GM21360 (cell line): ENCODE data around the gene WDR45B.

ENCODE experiments used
- ATAC-seq: cut with Tn5 transposase; IDR thresholded peaks from one replicate; pipeline ENCODE4 v1.9.1; 2021; ENCODE audit warnings: mild to moderate bottlenecking, moderate library complexity; ENCODE audit not compliant: unreplicated experiment

WDR45B gene

DNA sequence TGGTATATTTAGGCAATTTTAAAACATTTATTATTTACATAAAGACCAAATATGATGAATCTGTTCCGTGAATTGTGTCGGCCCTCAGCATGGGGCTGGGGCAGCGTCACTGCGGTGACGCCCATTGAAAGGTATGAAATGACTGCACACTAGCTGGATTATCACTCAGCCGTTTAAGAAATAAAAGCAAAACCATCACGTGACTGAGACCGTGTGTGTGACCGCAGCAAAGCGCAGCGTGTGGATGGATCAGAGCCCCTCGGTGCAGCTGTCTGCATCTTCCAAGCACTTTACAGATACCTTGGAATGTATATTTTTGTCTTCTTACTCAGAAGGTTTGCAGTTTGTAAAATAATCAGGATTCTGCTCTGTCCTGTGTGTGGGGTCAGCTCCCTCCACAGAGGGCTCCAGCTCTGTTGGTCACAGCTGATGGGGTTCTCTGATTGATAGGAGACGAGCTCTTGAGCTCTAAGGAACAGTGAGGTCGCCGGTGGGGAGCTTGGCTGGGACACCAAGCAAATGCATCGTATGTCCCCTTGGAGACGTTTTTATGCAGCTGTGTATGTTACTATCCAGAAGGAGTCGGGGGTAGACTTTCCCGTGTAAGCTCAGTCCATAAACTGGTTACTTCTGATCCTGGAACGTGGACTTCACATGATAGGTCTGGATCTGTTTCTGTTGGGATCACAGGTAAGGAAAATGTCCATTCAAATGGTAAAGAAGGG is 45.1 kb downstream of the WDR45B start:
- ATAC-seq, result no peak

DNA sequence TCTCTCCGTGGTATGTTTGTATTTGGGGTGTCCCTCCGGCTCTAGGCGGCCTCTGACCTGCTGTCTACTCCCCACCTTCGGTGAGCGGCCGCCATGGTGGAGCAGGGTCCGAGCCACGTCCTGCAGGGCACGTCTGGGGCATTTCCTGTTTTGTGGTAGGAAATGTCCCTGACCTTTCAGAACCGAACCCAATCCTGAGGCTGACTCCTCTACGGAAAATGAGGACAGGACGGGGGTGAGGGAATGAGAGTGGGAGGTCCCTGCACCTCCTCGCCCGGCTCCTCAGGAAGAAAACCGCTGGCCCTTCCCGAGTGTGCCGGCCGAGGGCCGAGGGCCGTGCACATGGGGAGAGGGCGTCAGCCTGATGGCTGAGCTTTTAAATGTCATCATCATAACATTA is 45.8 kb downstream of the WDR45B start:
- no peak for ATAC-seq

DNA sequence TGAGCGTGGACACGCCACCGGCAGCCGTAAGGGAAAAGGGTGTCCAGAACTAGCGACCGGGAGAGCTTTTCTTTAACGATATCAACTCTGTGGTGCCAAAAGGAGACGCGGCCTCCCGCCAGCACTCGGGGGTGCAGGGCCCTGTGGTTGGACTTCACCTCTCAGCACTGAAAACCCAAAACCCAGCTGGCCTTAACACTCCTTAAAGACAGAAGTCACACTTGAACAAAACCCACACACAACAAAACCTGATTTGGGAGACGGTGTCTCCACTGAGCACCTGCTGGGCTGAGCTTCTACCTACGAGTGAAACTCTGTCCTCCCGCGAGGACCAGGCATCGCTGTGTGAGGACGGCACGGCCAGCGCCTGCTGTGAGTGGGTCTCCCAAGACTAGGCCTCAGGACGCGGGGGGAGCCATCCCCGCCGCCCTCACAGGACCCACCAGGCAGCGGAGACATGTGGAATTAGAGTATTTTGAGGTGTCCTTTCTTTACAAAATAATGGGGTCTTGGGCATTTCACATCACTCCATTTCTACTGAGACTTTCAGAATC is 46.7 kb downstream of the WDR45B start:
- ATAC-seq, result no peak

DNA sequence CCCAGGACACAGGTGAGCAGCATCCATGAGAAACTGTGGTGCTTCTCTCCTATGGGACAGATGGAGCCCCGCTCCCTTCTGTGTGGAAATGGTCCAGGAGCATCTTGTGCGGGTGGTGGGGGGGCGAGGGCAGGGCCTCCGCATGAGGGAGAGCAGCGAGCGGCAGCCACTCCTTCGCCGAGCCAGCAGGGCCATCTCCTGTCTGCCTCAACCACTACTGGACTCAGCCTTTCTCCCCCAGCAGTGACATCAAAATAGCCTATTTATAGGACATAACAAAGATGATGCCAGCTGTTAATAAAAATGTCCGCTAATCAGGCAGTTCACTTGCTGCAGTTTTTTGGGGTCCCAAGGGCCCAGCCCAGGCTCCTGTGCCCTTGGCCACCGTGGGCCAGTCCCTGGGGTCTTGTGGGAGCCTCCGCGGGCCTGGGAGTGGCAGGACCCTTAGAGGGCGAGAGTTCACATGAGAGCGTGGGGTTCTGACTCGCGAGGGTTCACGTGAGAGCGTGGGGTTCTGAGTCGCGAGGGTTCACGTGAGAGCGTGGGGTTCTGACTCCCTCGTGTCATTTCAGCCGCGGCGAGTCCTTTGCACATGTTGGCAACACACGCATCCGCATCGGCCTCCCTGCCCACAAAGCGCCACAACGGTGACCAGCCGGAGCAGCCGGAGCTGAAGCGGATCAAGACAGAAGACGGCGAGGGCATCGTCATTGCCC is 47.4 kb downstream of the WDR45B start:
- ATAC-seq, result no peak

DNA sequence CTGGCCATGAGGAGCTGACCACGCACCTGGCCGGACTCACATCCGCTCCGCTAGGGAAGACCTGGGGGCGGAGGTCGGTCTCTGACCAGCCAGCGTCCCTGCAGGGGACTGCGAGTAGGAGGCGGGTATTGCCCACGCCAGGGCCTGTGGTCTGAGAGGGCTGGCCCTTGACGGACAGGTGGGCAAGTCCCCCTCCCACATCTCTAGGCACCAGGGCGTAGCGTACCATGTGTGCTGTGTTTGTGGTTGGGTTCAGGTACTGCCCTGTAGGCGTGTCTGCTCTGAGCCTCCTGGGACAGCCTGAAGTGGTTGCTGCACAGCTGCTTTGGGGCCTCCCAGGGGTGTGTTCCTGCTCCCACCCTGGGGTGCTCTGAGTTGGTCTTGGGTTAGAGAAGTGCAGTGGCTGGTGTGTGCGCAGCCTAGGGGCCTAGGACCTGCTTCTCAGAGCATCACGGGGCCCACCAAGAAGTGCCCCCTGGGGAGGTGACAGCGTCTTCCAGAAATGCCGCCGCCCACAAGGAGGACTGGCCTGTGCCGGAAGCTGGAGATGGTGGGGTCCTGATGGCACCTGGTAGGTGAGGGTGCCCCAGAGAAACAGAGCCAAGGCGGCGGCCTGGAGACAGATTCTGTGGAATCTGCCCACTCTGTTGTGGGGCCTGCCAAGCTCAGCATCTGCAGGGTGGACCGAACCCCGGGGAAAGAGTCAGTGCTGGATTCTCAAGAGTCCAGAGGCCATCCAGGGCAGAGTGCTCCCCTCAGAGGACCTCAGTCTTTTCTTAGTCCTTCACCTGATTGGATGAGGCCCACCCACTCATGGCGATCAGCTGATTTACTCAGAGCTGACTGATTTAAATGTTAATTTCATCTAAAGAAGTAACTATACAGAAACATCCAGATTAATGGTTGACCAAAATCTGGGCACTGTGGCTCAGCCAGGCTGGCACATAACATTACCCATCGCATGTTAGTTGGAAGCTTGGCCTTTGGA is 48.3 kb downstream of the WDR45B start:
- no peak for ATAC-seq

DNA sequence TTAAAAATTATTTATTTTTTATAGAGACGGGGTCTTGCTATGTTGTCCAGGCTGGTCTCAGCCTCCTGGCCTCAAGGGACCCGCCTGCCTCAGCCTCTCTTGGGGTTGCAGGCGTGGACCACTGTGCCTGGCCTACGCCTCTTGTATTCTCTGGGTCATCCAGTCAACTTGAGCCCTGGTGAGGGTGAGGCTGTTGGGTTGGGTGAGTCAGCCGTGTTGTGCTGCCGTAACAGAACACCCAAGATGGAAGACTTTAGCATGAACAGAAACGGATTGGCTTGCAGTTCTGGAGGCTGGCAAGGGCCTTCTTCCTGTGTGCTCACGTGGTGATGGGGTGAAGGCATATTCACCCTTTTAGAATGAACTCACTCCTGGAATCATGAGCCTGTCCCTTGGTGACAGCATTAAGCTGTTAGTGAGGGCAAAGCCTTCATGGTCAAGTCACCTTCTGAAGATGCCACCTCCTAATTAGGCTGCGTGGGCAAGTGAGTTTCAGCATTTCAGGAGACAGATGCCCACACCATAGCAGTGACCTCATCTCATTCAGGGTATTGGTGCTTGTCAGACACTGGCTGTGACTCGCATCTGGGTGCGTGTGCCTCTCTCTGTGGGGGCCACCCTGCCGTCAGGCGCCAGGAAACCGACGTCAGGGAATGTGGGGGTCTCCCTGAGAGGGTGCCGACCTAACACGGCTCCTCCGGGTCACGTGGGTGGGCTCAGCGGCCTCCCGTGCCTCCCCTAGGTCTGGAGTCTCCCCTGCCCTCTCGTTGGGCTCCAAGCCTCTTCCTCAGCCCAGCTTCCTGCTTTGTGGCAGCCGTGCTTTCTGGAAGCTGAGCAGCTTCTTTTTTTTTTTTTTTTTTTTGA is 49.8 kb downstream of the WDR45B start:
- ATAC-seq, result no peak

DNA sequence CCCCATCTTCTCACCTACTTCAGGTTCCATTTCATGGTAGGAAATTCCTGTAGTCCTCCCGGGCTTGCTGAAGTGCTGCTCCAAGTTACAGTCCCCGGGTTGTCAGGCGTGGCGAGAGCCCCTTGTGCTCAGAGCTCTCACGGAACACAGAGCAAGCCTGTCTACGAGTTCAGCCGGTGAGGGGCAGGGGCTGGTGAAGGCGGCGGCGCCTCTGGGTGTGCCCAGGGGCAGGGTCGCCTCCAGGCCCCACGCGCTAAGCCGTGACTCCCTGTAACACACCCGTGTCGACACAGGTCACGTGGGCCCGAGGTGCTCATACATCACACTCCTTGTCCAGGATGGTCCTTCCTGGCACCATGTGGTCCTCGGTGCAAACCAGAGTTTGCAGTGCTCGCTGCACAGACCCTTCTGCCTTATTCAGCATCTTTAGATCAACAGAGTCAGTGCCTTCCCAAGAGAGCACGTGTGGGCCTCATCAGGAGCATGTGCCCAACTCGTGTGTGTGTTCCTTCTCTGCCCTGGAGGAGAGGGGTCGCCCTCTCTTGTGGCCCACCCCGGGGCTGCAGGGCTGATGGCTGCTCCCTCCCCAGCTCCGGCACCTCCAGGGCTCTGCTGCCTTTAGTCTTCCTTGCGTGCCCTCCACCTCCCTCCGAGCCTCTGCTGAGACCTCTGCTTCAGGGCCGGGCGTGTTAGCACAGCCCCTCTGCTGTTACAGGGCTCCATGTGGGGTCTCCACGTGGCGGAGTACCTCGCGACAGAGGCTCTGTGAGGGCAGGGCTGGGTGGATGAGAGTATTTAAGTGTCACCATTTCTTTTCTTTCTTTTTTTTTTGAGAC is 51.2 kb downstream of the WDR45B start:
- no peak for ATAC-seq

DNA sequence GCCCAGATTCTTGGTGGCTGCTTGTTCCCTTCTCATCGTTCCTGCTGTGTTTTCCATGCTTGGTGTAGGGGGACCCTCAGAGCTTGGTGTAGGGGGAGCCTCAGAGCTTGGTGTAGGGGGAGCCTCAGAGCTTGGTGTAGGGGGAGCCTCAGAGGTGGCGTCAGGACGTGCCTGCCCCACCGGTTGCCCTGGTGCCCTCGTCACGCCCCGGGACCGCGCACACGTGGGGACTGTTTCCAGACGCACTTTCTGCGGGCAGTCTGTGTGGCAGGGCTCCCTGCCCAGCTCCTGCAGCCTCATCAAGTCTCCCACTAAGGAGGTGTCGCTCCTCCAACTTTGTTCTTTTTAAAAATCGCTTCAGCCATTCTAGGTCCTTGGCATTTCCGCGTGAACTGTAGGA is 51.9 kb downstream of the WDR45B start:
- ATAC-seq, result no peak

DNA sequence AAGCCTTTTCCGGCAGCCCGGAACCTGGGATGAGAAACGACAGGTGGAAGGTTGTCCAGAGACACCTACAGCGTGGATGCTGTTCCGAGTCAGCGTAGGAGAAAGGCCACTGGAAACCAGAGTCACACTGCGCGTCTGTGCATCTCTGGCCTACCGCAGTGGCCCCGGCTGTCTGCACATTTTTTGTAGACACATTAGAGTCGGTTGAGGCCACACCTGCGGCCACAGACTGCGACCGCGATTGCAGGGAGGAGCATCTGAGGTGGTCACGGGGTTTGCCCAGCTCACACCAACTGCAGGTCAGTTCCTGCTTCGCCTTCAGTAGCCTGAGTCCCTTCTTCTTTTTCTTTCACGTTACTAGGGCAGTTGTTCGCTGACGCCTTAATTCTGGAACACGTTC is 52.4 kb downstream of the WDR45B start:
- no peak for ATAC-seq

DNA sequence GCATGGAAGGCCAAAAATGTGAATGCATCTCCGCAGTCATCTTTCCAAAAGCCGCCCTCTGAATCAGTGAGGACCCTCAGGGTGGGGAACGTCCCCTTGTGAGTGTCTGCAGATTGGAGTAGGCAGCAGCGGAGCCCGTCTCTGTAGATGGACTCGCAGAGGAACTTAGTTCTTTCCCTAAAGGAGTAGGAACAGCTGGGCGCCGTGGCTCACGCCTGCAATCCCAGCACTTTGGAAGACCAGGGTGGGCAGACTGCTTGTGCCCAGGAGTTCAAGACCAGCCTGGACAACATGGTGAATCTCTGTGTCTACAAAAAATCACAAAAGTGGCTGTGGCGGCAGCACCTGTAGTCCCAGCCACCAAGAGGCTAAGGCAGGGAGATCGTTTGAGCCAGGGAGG is 53.7 kb downstream of the WDR45B start:
- no peak for ATAC-seq

DNA sequence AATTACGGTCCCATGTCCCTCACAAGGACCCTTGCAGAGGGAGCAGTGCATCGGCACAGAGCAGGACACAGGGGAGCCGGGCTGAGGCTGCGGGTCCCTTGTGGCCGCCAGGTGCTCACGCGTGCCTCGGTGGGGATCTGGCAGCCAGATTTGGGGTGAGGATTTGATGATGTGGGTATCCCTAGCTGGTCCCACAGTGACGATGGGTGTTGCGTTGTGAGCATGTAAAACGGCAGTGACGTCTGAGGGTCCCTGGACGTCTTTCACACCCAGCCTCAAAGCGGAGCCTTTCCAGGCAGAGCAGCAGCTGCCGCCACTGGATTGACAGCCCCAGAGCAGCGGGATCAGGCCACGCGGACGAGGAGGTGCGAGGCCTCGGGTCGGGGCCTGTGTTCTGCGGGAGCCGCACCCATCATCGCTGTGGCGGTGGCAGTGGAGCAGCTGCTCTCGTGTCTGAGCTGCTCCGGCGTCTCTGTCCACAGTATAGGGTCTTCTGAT is 54.6 kb downstream of the WDR45B start:
- ATAC-seq, result no peak

DNA sequence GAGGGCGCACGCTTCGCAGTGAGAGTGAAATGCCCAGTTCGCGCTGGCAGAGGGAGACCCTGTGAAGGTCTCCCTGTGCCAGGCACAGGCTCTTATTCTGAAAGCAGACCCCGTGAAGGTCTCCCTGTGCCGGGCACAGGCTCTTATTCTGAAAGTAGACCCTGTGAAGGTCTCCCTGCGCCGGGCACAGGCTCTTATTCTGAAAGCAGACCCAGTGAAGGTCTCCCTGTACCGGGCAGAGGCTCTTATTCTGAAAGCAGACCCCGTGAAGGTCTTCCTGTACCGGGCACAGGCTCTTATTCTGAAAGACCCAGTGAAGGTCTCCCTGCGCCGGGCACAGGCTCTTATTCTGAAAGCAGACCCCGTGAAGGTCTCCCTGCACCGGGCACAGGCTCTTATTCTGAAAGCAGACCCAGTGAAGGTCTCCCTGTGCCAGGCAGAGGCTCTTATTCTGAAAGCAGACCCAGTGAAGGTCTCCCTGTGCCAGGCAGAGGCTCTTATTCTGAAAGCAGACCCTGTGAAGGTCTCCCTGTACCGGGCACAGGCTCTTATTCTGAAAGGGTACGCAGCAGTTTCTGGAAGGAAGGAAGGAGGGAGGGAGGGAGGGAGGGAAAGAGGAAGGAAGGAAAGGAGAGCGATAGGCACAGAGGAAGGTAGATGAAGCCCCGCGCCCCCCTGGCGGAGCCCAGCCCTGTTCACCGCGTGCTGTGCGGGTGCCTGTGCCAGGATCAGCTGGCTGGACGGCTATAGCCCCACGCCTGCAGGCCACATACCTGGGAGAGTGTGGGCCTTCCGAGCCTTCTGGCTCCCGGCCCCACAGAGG is 55.3 kb downstream of the WDR45B start:
- ATAC-seq, result no peak

DNA sequence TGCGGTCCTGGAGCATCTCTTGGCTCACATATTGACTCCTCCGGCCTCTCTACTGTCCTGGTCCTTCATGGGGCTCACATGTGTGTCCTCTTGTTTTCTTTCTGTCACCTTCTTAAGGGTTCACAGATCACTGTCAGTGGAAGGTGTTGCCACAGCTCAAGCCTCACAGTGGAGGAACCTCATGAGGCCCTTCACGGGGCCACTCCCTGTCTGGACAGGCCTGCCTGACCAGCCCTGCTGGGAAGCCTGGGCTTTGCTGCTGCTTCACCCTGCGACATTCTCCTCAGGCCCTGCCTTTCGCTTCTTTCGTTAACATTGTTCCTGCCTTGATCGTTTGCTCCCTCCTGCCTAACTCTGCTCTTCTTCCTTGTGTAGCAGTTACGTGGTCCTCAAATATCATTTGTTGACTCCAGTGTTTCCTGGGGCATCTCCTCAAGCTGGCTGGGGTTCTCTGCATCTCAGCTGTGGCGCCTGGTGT is 55.9 kb downstream of the WDR45B start:
- no peak for ATAC-seq

DNA sequence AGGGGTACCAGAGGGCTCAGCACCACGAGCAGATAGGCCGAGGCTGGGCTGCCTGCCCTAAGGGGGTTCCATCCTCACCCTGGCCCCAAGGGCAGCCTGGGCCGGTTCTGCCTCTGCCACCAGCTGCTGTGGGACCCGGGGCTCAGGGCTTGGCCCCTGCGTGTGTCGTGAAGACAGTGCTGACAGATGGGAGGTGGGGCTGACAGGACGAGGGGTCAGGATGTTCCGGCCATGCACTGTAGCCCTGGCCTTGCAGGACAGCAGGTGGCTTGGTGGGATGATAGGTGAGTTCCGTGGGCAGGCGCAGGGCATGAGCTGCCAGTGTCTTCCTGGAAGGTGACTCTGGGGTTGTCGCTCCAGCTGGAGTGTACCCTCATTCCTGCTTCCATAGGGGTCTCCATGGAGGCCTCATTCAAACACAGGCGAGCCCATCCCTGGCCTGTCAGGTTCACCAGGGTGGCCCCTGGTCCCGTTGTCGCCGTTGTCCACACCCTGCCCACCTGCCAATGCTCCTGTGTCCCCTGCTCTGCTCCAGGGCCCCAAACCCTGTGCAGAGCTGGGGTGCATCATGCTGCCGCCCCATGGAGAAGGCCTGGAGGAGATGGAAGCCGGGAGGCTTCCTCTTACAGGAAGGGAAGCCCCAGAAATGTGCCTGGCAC is 57.2 kb downstream of the WDR45B start:
- no peak for ATAC-seq

DNA sequence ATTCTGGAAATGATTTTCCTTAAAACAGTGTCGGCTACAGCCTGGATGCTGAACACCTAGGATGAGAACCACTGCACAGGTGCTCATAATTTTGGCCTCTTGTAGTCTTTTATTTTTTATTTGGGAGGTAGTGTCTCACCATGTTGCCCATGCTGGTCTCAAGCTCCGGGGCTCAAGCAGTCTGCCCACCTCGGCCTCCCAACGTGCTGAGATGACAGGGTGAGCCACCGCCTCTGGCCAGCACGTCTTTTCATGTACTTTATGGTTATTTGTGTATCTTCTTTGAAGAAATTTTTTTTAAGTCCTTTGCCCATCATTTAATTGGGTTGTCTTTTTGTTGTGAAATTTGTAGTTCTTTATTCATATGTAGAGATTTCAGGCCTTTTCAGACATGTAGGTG is 58.0 kb downstream of the WDR45B start:
- ATAC-seq, result no peak

DNA sequence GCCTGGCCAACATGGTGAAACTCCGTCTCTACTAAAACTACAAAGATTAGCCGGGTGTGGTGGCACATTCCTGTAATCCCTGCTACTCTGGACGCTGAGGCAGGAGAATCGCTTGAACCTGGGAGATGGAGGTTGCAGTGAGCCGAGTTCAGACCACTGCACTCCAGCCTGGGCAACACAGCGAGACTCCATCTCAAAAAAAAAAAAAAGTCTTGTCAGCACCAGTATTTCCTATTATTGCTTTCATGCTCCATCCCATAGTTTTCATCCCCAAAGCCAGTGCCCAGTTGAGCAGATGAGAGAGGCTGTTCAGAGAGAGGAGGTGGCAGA is 58.4 kb downstream of the WDR45B start:
- ATAC-seq, result no peak

DNA sequence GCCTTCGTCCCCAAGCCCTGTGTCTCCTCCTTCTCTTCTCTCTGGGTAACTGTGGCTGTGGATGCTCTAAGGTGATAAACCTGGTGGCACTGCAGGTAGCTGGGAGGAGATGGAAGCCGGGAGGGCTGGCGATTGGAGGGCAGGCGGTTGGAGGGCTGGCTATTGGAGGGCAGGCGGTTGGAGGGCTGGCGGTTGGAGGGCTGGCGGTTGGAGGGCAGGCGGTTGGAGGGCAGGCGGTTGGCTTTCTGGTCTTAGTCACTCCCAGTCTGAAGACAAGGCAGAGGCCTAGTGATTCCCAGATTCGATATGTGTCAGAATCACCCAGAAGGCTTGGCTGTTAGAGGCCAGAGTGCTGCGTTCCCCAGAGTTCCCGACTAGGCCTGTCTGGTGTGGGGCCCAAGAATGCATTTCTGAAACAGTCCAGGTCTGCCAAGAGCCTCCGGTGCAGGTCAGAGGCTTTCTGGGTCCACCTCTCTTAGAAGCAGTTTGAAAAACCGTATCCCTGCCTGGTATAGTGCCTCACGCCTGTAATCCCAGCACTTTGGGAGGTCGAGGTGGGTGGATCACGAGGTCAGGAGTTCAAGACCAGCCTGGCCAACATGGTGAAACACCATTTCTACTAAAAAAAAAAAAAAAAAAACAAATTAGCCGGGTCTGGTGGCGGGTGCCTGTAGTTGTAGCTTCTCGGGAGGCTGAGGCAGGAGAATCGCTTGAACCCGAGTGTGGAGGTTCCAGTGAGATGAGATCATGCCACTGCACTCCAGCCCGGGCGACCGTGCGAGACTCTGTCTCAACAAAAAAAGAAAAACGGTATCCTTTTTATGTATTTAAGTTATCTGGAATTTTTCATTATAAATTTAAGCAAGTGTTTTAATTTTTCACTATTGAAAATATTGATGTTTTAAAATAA is 59.7 kb downstream of the WDR45B start:
- ATAC-seq, result no peak
